Measurements from ENCODE around the gene EMSY. TPM values are rescaled to one million over a fixed set of nuclear protein-coding genes. Genes with fewer than 3 reads are reported as not detected.

Gene EMSY
- total RNA-seq, 1 donor from 2014 or later = 18.9 TPM

GRCh38 chr11:76415073-76415472 lies 29.7 kb upstream of the EMSY start:
- Mint-ChIP-seq H3K9me3 (ENCODE audit: unreplicated experiment) (peaks cover 8% of the 10 kb centered on the region), H3K27ac (ENCODE audit: unreplicated experiment) (no peak overlapping the region), H3K36me3 (ENCODE audit: low read depth, unreplicated experiment) (no peaks in the 10 kb centered on the region), H3K4me1 (ENCODE audit: low read depth, unreplicated experiment) (no peaks in the 10 kb centered on the region), H3K4me3 (ENCODE audit: unreplicated experiment) (no peak overlapping the region), H3K27me3 (ENCODE audit: low read depth, unreplicated experiment) (peaks cover 15% of the 10 kb centered on the region)
- TF ChIP-seq CTCF (IDR thresholded peaks at IDR 0.05; ENCODE audit: insufficient read depth, low read depth, low read length) (no peak), EZH2 (IDR thresholded peaks at IDR 0.05; ENCODE audit: insufficient read depth, low read length) (no peak)
- Histone ChIP-seq H2AFZ (ENCODE audit: low read depth, low read length) (no peak overlapping the region), H3K9ac (ENCODE audit: low read length) (no peak overlapping the region), H4K20me1 (ENCODE audit: insufficient read depth, low read length) (no peaks in the 10 kb centered on the region), H3K79me2 (ENCODE audit: insufficient read depth, low read length) (no peaks in the 10 kb centered on the region), H3K9me3 (ENCODE audit: insufficient read depth, low read depth, low read length) (no peaks in the 10 kb centered on the region), H3K27ac (ENCODE audit: low read depth, low read length) (no peak overlapping the region), H3K4me1 (ENCODE audit: insufficient read depth, low read length) (no peaks in the 10 kb centered on the region), H3K36me3 (ENCODE audit: insufficient read depth, low read length) (no peaks in the 10 kb centered on the region), H3K4me3 (ENCODE audit: insufficient read depth, low read depth, low read length) (no peak overlapping the region), H3K4me2 (ENCODE audit: low read length) (no peak overlapping the region), H3K27me3 (ENCODE audit: insufficient read depth, low read length) (peaks cover 13% of the 10 kb centered on the region)
- DNase-seq (ENCODE audit: low read depth) (no peak), FAIRE-seq (no peak)

- Histone ChIP-seq H3K9me3 (ENCODE audit: insufficient read depth, low read depth, low read length) (no peaks in the 10 kb centered on the region), H3K9ac (ENCODE audit: low read length) (no peak overlapping the region), H3K4me3 (ENCODE audit: insufficient read depth, low read depth, low read length) (no peak overlapping the region), H3K4me1 (ENCODE audit: insufficient read depth, low read length) (no peaks in the 10 kb centered on the region), H3K36me3 (ENCODE audit: insufficient read depth, low read length) (no peaks in the 10 kb centered on the region), H2AFZ (ENCODE audit: low read depth, low read length) (no peak overlapping the region), H3K4me2 (ENCODE audit: low read length) (no peak overlapping the region), H3K27me3 (ENCODE audit: insufficient read depth, low read length) (peaks cover 7% of the 10 kb centered on the region), H4K20me1 (ENCODE audit: insufficient read depth, low read length) (no peaks in the 10 kb centered on the region), H3K79me2 (ENCODE audit: insufficient read depth, low read length) (no peaks in the 10 kb centered on the region), H3K27ac (ENCODE audit: low read depth, low read length) (no peak overlapping the region)
- FAIRE-seq (no peak), DNase-seq (ENCODE audit: low read depth) (no peak)
- Mint-ChIP-seq H3K4me3 (ENCODE audit: unreplicated experiment) (no peak overlapping the region), H3K36me3 (ENCODE audit: low read depth, unreplicated experiment) (no peaks in the 10 kb centered on the region), H3K9me3 (ENCODE audit: unreplicated experiment) (peaks cover 3% of the 10 kb centered on the region), H3K27ac (ENCODE audit: unreplicated experiment) (no peak overlapping the region), H3K27me3 (ENCODE audit: low read depth, unreplicated experiment) (peaks cover 4% of the 10 kb centered on the region), H3K4me1 (ENCODE audit: low read depth, unreplicated experiment) (no peaks in the 10 kb centered on the region)
- TF ChIP-seq CTCF (IDR thresholded peaks at IDR 0.05; ENCODE audit: insufficient read depth, low read depth, low read length) (peak; percentile 8), EZH2 (IDR thresholded peaks at IDR 0.05; ENCODE audit: insufficient read depth, low read length) (no peak)
Measured at GRCh38 chr11:76419896-76420295, 24.9 kb upstream of the EMSY start.

- H3K4me3 ChIP-seq (ENCODE audit: insufficient read depth, low read depth, low read length) = no peak overlapping the region
- H3K4me1 ChIP-seq (ENCODE audit: insufficient read depth, low read length) = no peaks in the 10 kb centered on the region
- no peaks in the 10 kb centered on the region for H3K9me3 Mint-ChIP-seq (ENCODE audit: unreplicated experiment)
- no peak for FAIRE-seq
- no peak overlapping the region for H3K27ac Mint-ChIP-seq (ENCODE audit: unreplicated experiment)
- TF ChIP-seq EZH2 (IDR thresholded peaks at IDR 0.05; ENCODE audit: insufficient read depth, low read length) (no peak), CTCF (IDR thresholded peaks at IDR 0.05; ENCODE audit: insufficient read depth, low read depth, low read length) (no peak)
- peaks cover 4% of the 10 kb centered on the region for H3K27me3 ChIP-seq (ENCODE audit: insufficient read depth, low read length)
- no peak overlapping the region for H3K4me3 Mint-ChIP-seq (ENCODE audit: unreplicated experiment)
- H3K27me3 Mint-ChIP-seq (ENCODE audit: low read depth, unreplicated experiment) = peaks cover 13% of the 10 kb centered on the region
- no peak overlapping the region for H2AFZ ChIP-seq (ENCODE audit: low read depth, low read length)
- no peak for DNase-seq (ENCODE audit: low read depth)
- no peak overlapping the region for H3K4me2 ChIP-seq (ENCODE audit: low read length)
- H3K9me3 ChIP-seq (ENCODE audit: insufficient read depth, low read depth, low read length) = no peaks in the 10 kb centered on the region
- no peak overlapping the region for H3K27ac ChIP-seq (ENCODE audit: low read depth, low read length)
- H3K4me1 Mint-ChIP-seq (ENCODE audit: low read depth, unreplicated experiment) = no peaks in the 10 kb centered on the region
- H3K36me3 ChIP-seq (ENCODE audit: insufficient read depth, low read length) = no peaks in the 10 kb centered on the region
- H3K36me3 Mint-ChIP-seq (ENCODE audit: low read depth, unreplicated experiment) = no peaks in the 10 kb centered on the region
- no peak overlapping the region for H3K9ac ChIP-seq (ENCODE audit: low read length)
- no peaks in the 10 kb centered on the region for H4K20me1 ChIP-seq (ENCODE audit: insufficient read depth, low read length)
- no peaks in the 10 kb centered on the region for H3K79me2 ChIP-seq (ENCODE audit: insufficient read depth, low read length)
Measured at GRCh38 chr11:76424379-76424778, 20.4 kb upstream of the EMSY start.
